K562 treated with DMSO at 1 percent for 4 hours (cell line): ENCODE measurements around the gene LSM7. TPM values are rescaled to one million over a fixed set of nuclear protein-coding genes. Genes with fewer than 3 reads are reported as not detected.

ENCODE experiments used
- total RNA-seq: library from RNA; unstranded; fragments of 300-600 nt; gene quantifications from 2 replicates; pipeline ENCODE4 v1.2.3, GENCODE V29; 2022; ENCODE audit not compliant: insufficient read depth

LSM7 gene
- total RNA-seq = 318 and 387 TPM in 2 replicates

GRCh38 chr19:2328401-2329148, at the start of gene LSM7, which contains the start of gene SPPL2B:
Gene LSM7 (minus strand): TSS chr19:2328586. CDS start chr19:2328566, 20 bp downstream.
Gene SPPL2B (plus strand): TSS chr19:2328684. CDS start chr19:2328710, 26 bp downstream.

GRCh38 chr19:2359992-2360685, 31.8 kb upstream of the LSM7 start, which contains the start of gene TMPRSS9:
Gene TMPRSS9 (plus strand): TSS chr19:2360265. CDS start chr19:2389786, 29,521 bp downstream.

GRCh38 chr19:2308114-2308556, 20.3 kb downstream of the LSM7 start, which contains the start of gene LINGO3:
Gene LINGO3 (minus strand): TSS chr19:2308154. CDS start chr19:2291776, 16,378 bp downstream.

GRCh38 chr19:2282062-2282861, 46.1 kb downstream of the LSM7 start, which contains the start of gene PEAK3:
Gene PEAK3 (minus strand): TSS chr19:2282175. CDS start chr19:2280931, 1,244 bp downstream.

Other genes starting within 250 kb of the LSM7 start
- 9.4 and 12.8 TPM in 2 replicates for gene MOB3A, start 232.3 kb downstream of the LSM7 start, total RNA-seq
- 1.6 and 2.1 TPM in 2 replicates for gene IZUMO4, start 231.7 kb downstream of the LSM7 start, total RNA-seq
- 105 and 113 TPM in 2 replicates for gene AP3D1, start 177.0 kb downstream of the LSM7 start, total RNA-seq
- gene DOT1L, start 164.7 kb downstream of the LSM7 start, total RNA-seq = 33.4 and 48.5 TPM in 2 replicates
- gene PLEKHJ1, start 92.3 kb downstream of the LSM7 start, total RNA-seq = 161 and 165 TPM in 2 replicates
- 91.7 and 92.4 TPM in 2 replicates for gene SF3A2, start 91.8 kb downstream of the LSM7 start, total RNA-seq
- gene AMH, start 79.3 kb downstream of the LSM7 start, total RNA-seq = 29.5 and 37.7 TPM in 2 replicates
- gene JSRP1, start 72.2 kb downstream of the LSM7 start, total RNA-seq = not detected in 2 replicates
- gene PEAK3, start 46.4 kb downstream of the LSM7 start, total RNA-seq = not detected in 2 replicates
- gene LINGO3, start 20.4 kb downstream of the LSM7 start, total RNA-seq = 0.57 and 1.7 TPM in 2 replicates
- 63.0 and 78.0 TPM in 2 replicates for gene SPPL2B, start 98 bp upstream of the LSM7 start, total RNA-seq
- gene TMPRSS9, start 31.7 kb upstream of the LSM7 start, total RNA-seq = 0.39 and 1.7 TPM in 2 replicates
- 57.8 and 67.6 TPM in 2 replicates for gene TIMM13, start 99.0 kb upstream of the LSM7 start, total RNA-seq
- gene LMNB2, start 128.4 kb upstream of the LSM7 start, total RNA-seq = 65.6 and 72.4 TPM in 2 replicates
- gene GADD45B, start 147.5 kb upstream of the LSM7 start, total RNA-seq = 10.9 and 16.1 TPM in 2 replicates